ENCODE results near the gene ZDHHC14.

GRCh38 chr6:157450931-157451742 lies 70.1 kb downstream of the ZDHHC14 start:
- TF ChIP-seq CTCF (IDR thresholded peaks at IDR 0.05; ENCODE audit: insufficient read depth, low read length, poor library complexity, severe bottlenecking) (no peak), EZH2phosphoT487 (conservative IDR thresholded peaks at IDR 0.05; ENCODE audit: low read length) (no peak)
